Testis (tissue), 2 donors: ENCODE measurements around the gene STIM1.

Experiments used
- POLR2A ChIP-seq: fragments of 450-650 bp; IDR thresholded peaks from one replicate; pipeline ENCODE4 v1.6.1; 2017; ENCODE audit warnings: antibody characterized with exemption, mild to moderate bottlenecking, moderate library complexity
- TF ChIP-seq, protein P1 (sequence below), 3 experiments: fragments of 450-650 bp in 2 of 3; fragments of 200-600 bp in 1 of 3; sonication (generic) in 1 of 3; IDR thresholded peaks; one replicate each; pipeline ENCODE4 v1.5.1; 2016 to 2019; ENCODE audit warnings: antibody characterized with exemption in 3 of 3, mild to moderate bottlenecking in 2 of 3, moderate library complexity in 1 of 3

DNA sequence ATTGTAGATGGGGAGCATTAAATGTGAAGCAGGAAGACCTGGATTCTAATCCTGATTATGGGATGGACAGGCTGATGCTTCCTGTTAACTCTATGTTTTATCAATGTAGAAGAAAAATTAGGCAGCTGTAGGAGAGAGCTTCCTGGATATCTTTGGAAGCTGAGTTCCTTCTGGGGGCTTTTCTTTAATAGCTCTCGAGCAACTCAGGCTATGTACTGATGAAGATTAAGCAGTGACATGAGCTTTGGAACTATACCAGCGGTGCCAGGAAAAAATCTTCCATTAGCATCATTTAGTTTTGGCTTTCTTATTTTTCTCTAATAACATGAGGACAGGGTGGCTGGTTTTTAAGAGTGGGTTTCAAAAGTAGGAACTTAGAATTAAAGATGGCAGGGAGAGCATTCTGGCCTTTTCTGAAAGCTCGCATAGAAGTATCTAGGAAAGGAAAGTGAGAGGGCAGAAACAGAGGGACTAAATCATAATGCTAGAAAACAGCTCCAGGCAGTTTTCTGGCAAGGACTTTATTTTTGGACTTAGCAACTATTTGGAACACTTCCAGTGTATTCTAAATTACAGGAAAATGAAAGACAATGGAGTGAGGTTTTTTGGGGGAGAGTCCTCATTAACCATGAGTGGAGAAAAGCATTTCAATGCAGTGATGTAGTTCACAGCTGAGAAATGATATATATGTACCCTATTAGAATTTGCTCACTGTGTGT, 169.9 kb downstream of the STIM1 start:
- TF ChIP-seq, protein P1, sequence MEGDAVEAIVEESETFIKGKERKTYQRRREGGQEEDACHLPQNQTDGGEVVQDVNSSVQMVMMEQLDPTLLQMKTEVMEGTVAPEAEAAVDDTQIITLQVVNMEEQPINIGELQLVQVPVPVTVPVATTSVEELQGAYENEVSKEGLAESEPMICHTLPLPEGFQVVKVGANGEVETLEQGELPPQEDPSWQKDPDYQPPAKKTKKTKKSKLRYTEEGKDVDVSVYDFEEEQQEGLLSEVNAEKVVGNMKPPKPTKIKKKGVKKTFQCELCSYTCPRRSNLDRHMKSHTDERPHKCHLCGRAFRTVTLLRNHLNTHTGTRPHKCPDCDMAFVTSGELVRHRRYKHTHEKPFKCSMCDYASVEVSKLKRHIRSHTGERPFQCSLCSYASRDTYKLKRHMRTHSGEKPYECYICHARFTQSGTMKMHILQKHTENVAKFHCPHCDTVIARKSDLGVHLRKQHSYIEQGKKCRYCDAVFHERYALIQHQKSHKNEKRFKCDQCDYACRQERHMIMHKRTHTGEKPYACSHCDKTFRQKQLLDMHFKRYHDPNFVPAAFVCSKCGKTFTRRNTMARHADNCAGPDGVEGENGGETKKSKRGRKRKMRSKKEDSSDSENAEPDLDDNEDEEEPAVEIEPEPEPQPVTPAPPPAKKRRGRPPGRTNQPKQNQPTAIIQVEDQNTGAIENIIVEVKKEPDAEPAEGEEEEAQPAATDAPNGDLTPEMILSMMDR (IDR thresholded peaks at IDR 0.05), result no peak
- no peak for TF ChIP-seq POLR2A
